PFSK-1 (cell line): ENCODE results near the gene NUF2.

Source experiments
- FOXP2 ChIP-seq: optimal IDR thresholded peaks from 2 replicates; pipeline ENCODE3; 2011; ENCODE audit warnings: borderline replicate concordance, control low read depth, inconsistent platforms; ENCODE audit not compliant: insufficient read depth; ENCODE audit errors: extremely low read length, extremely low read depth
- POLR2AphosphoS5 ChIP-seq: IDR thresholded peaks from 2 replicates; pipeline ENCODE4 v1.6.1; 2012; ENCODE audit warnings: low read depth, mild to moderate bottlenecking, control low read depth, low read length, moderate library complexity
- REST ChIP-seq, 2 experiments: IDR thresholded peaks; 2 replicates each; pipeline versions ENCODE4 v1.6.1 to v1.8.0; 2011 to 2012; ENCODE audit warnings: low read depth in 2 of 2, low read length in 2 of 2, control low read depth in 1 of 2, inconsistent platforms in 1 of 2, mild to moderate bottlenecking in 1 of 2, moderate library complexity in 1 of 2; ENCODE audit not compliant: insufficient read depth in 1 of 2
- SIN3A ChIP-seq: IDR thresholded peaks from 2 replicates; pipeline ENCODE4 v1.6.1; 2012; ENCODE audit warnings: mild to moderate bottlenecking, low read length, moderate library complexity, borderline replicate concordance; ENCODE audit not compliant: insufficient read depth
- TAF1 ChIP-seq: IDR thresholded peaks from 2 replicates; pipeline ENCODE4 v1.6.1; 2012; ENCODE audit warnings: low read length, control low read depth, borderline replicate concordance; ENCODE audit not compliant: insufficient read depth

NUF2 gene

GRCh38 chr1:163381487-163382184 is 59.9 kb downstream of the NUF2 start:
- no peak for TF ChIP-seq POLR2AphosphoS5
- TF ChIP-seq REST (IDR thresholded peaks at IDR 0.05; ENCODE audit: insufficient read depth in 1 of 2, low read depth in 2 of 2, low read length in 2 of 2): no peak
- no peak for TF ChIP-seq FOXP2
- TF ChIP-seq TAF1: no peak
- no peak for TF ChIP-seq SIN3A

- TF ChIP-seq TAF1 (no peak), REST (IDR thresholded peaks at IDR 0.05; ENCODE audit: insufficient read depth in 1 of 2, low read depth in 2 of 2, low read length in 2 of 2) (no peak), SIN3A (no peak), POLR2AphosphoS5 (no peak), FOXP2 (no peak)
Observed at GRCh38 chr1:163382395-163382794, 60.6 kb downstream of the NUF2 start.

GRCh38 chr1:163387146-163387545 is 65.4 kb downstream of the NUF2 start:
- TF ChIP-seq SIN3A (no peak), POLR2AphosphoS5 (no peak), TAF1 (no peak), FOXP2 (no peak), REST (IDR thresholded peaks at IDR 0.05; ENCODE audit: insufficient read depth in 1 of 2, low read depth in 2 of 2, low read length in 2 of 2) (no peak)

- no peak for TF ChIP-seq TAF1
- no peak for TF ChIP-seq FOXP2
- no peak for TF ChIP-seq POLR2AphosphoS5
- TF ChIP-seq SIN3A: no peak
- no peak for TF ChIP-seq REST (IDR thresholded peaks at IDR 0.05; ENCODE audit: insufficient read depth in 1 of 2, low read depth in 2 of 2, low read length in 2 of 2)
Observed at GRCh38 chr1:163388970-163389369, 67.2 kb downstream of the NUF2 start.

- no peak for TF ChIP-seq TAF1
- TF ChIP-seq FOXP2: no peak
- no peak for TF ChIP-seq REST (IDR thresholded peaks at IDR 0.05; ENCODE audit: insufficient read depth in 1 of 2, low read depth in 2 of 2, low read length in 2 of 2)
Observed at GRCh38 chr1:163395790-163396189, 74.0 kb downstream of the NUF2 start.
